Parathyroid adenoma (tissue), 2 donors: ENCODE results near the gene LMO4.
A peak's percentile ranks its signal among the peaks of the same experiment; 100 is the strongest.

Source experiments
- H2AFZ ChIP-seq: fragments of 300-600 bp; sonication (generic); one replicate; pipeline ENCODE4 v1.7.0; 2017; ENCODE audit warnings: antibody characterized with exemption, mild to moderate bottlenecking
- H3K27ac ChIP-seq: fragments of 300-600 bp; sonication (generic); one replicate; pipeline ENCODE4 v1.7.0; 2017
- H3K27me3 ChIP-seq: fragments of 300-600 bp; sonication (generic); one replicate; pipeline ENCODE4 v1.7.0; 2017; ENCODE audit warnings: low read length; ENCODE audit not compliant: control insufficient read depth, insufficient read depth
- H3K36me3 ChIP-seq: fragments of 300-600 bp; sonication (generic); one replicate; pipeline ENCODE4 v1.7.0; 2017; ENCODE audit warnings: low read length; ENCODE audit not compliant: control insufficient read depth, insufficient read depth
- H3K4me1 ChIP-seq: fragments of 300-600 bp; sonication (generic); one replicate; pipeline ENCODE4 v1.7.0; 2017; ENCODE audit warnings: control low read depth
- H3K4me2 ChIP-seq: fragments of 300-600 bp; sonication (generic); one replicate; pipeline ENCODE4 v1.7.0; 2017; ENCODE audit warnings: low read length
- H3K4me3 ChIP-seq: fragments of 300-600 bp; sonication (generic); one replicate; pipeline ENCODE4 v1.7.0; 2017; ENCODE audit warnings: low read depth, low read length
- H3K79me2 ChIP-seq: fragments of 300-600 bp; sonication (generic); one replicate; pipeline ENCODE4 v1.7.0; 2017; ENCODE audit warnings: control low read depth
- H3K9ac ChIP-seq: fragments of 300-600 bp; sonication (generic); one replicate; pipeline ENCODE4 v1.7.0; 2017; ENCODE audit warnings: mild to moderate bottlenecking
- H3K9me3 ChIP-seq: fragments of 300-600 bp; sonication (generic); one replicate; pipeline ENCODE4 v1.7.0; 2017; ENCODE audit warnings: low read length; ENCODE audit not compliant: control insufficient read depth
- CTCF ChIP-seq: fragments of 300-600 bp; sonication (generic); IDR thresholded peaks from one replicate; pipeline ENCODE4 v1.7.0; 2017; ENCODE audit warnings: antibody characterized with exemption, mild to moderate bottlenecking
- donor health status: primary hyperparathyroidism.

The LMO4 gene

GRCh38 chr1:87330057-87330884 is 1.6 kb downstream of the LMO4 start:
- Histone ChIP-seq H3K4me3 (peak overlapping the region; percentile 77), H3K9ac (no peak overlapping the region), H3K36me3 (no peaks in the 10 kb centered on the region), H3K27ac (peak overlapping the region; percentile 87), H2AFZ (peak overlapping the region; percentile 28), H3K4me2 (peak overlapping the region; percentile 74), H3K79me2 (no peaks in the 10 kb centered on the region), H3K27me3 (no peaks in the 10 kb centered on the region), H3K9me3 (no peaks in the 10 kb centered on the region), H3K4me1 (no peaks in the 10 kb centered on the region)
- TF ChIP-seq CTCF: no peak

- TF ChIP-seq CTCF: no peak
- H2AFZ ChIP-seq: no peak overlapping the region
Measured at GRCh38 chr1:87330885-87331364, 2.2 kb downstream of the LMO4 start.

GRCh38 chr1:87331365-87332241 is 2.9 kb downstream of the LMO4 start:
- Histone ChIP-seq H2AFZ (peak overlapping the region; percentile 72), H3K4me3 (peak overlapping the region; percentile 60), H3K9ac (no peak overlapping the region), H3K36me3 (no peaks in the 10 kb centered on the region), H3K4me1 (no peaks in the 10 kb centered on the region), H3K27me3 (no peaks in the 10 kb centered on the region), H3K4me2 (peak overlapping the region; percentile 90), H3K79me2 (no peaks in the 10 kb centered on the region), H3K27ac (peak overlapping the region; percentile 57), H3K9me3 (no peaks in the 10 kb centered on the region)
- no peak for TF ChIP-seq CTCF

More at GRCh38 chr1:87330885-87331364, 2.2 kb downstream of the LMO4 start:
- Histone ChIP-seq H3K9me3 (no peaks in the 10 kb centered on the region), H3K4me1 (no peaks in the 10 kb centered on the region), H3K4me2 (peak overlapping the region; percentile 90), H3K9ac (no peak overlapping the region), H3K36me3 (no peaks in the 10 kb centered on the region), H3K27me3 (no peaks in the 10 kb centered on the region), H3K79me2 (no peaks in the 10 kb centered on the region), H3K4me3 (peak overlapping the region; percentile 77), H3K27ac (peak overlapping the region; percentile 87)

- Histone ChIP-seq H3K4me3 (no peak overlapping the region), H3K4me1 (no peaks in the 10 kb centered on the region), H3K79me2 (peaks cover 3% of the 10 kb centered on the region), H3K27me3 (no peaks in the 10 kb centered on the region), H3K4me2 (no peak overlapping the region), H3K36me3 (no peaks in the 10 kb centered on the region), H2AFZ (no peak overlapping the region), H3K9me3 (no peaks in the 10 kb centered on the region), H3K27ac (no peak overlapping the region), H3K9ac (no peak overlapping the region)
- no peak for TF ChIP-seq CTCF
Measured at GRCh38 chr1:87333692-87334347, 5.1 kb downstream of the LMO4 start.
